Keratinocyte (primary cell): ENCODE data around the gene SMAP1.

Experiments
- CTCF ChIP-seq, 3 experiments: IDR thresholded peaks in 1 of 3; conservative IDR thresholded peaks in 1 of 3; optimal IDR thresholded peaks in 1 of 3; 2 replicates in 2 of 3; 3 replicates in 1 of 3; pipeline versions ENCODE3 to v1.5.1; 2011; ENCODE audit warnings: low read length in 3 of 3, mild to moderate bottlenecking in 3 of 3, moderate library complexity in 2 of 3, control low read depth in 1 of 3, inconsistent platforms in 1 of 3; ENCODE audit not compliant: insufficient read depth in 2 of 3; ENCODE audit errors: extremely low read depth in 1 of 3
- EZH2 ChIP-seq: IDR thresholded peaks from one replicate; pipeline ENCODE4 v1.6.1; 2012; ENCODE audit warnings: inconsistent platforms, mild to moderate bottlenecking, low read length, moderate library complexity

GRCh38 chr6:70886071-70886470 is 218.4 kb downstream of the SMAP1 start:
- TF ChIP-seq CTCF (optimal IDR thresholded peaks at IDR 0.05 in 1 of 3, IDR thresholded peaks at IDR 0.05 in 1 of 3, conservative IDR thresholded peaks at IDR 0.05 in 1 of 3; ENCODE audit: extremely low read depth in 1 of 3, insufficient read depth in 2 of 3, low read length in 3 of 3), result no peak
- no peak for TF ChIP-seq EZH2
